ENCODE measurements around the gene TMEM270.

The TMEM270 gene

DNA sequence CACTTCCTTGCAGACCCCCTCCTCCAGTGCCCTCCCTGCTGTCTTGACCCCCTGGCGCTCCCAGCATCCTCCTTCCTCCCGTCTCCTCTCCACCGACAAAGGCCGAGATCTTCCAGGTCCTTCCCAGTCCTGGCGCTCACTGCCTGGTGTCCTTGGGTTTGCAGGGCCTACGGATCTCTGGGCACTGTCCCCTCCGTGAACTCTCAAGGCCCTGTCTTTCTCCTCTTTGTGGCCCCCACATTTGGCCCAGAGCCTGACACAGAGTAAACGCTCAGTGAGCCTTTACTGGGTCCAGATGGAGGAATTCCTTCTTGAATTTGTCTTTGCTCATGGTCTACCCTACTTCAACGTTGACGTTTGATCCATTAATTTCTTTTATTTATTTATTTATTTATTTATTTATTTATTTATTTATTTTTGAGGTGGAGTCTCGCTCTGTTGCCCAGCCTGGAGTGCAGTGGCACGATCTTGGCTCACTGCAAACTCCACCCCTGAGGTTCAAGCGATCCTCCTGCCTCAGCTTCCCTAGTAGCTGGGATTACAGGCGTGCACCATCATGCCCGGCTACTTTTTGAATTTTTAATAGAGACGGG is 29.7 kb downstream of the TMEM270 start:
- DNase-seq, result no peak

DNA sequence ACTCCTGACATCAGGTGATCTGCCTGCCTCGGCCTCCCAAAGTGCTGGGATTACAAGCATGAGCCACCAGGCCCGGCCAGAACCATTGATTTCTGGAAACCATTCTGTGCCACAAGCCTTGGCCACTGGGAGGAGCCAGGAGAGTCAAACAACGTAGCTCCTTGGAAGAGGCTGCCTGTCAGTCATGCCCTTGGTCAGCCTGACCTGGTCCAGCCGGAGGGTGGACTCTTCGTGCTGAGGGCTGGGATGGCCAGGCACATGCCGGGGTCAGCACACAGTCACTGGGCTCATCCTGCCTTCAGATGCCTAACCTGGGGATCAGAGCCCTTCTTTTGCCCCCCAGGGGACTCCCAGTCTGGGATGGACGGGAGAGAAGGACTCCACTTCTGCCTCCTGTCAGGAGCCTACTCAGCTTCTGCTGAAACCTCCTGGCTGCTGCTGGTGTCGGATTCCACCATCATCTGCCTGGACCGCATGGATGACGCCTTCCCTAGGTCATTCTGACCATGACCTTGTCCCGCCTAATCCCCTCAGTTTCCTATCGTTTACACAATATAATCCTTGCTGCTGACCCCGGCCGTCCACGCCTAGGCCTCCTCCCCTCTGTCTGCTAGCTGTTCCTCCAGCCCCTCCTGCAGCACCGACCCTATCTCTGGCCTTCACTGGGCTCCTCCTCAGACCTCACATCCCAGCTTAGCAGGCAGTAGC is 30.4 kb downstream of the TMEM270 start:
- peak; percentile 60 for DNase-seq

DNA sequence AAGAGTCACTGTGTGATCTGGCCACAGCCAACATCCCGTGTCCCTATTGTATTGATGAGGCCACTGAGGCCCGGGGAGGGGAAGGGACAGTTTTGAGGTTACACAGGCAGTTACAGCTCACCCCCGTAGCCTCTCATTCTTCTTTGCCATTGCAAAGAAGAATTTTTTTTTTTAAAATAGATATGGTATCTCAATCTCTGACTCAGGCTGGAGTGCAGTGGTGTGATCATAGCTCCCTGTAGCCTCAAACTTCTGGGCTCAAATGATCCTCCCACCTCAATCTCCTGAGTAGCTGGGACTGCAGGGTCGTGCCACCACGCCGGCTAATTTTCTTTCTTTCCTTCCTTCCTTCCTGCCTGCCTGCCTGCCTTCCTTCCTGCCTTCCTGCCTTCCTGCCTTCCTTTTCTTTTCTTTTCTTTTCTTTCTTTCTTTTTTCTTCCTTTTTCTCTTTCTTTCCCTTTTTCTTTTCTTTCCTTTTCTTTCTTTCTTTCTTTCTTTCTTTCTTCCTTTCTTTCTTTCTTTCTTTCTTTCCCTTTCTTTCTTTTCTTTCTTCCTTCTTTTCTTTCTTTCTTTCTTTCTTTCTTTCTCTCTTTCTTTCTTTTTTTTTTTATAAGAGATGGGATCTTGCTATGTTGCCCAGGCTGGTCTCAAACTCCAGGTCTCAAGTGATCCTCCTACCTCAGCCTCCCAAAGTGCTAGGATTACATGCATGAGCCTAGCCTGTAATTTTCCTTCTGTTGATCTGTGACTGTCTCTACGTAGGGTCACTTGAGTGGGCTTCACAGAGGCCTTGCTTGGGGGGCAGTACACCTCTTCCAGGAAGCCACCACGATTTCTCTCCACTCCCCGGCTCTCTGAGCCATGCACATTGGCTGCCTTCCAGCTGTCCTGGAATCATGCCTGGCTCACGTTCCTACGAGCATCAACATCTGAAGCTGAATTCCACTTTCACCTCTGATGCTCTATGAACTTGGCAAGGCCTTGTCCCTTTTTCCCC is 31.3 kb downstream of the TMEM270 start:
- peak; percentile 52 for DNase-seq

- no peak for DNase-seq
These were observed 32.6 kb downstream of the TMEM270 start for GRCh38 chr7:73893342-73894101.

DNA sequence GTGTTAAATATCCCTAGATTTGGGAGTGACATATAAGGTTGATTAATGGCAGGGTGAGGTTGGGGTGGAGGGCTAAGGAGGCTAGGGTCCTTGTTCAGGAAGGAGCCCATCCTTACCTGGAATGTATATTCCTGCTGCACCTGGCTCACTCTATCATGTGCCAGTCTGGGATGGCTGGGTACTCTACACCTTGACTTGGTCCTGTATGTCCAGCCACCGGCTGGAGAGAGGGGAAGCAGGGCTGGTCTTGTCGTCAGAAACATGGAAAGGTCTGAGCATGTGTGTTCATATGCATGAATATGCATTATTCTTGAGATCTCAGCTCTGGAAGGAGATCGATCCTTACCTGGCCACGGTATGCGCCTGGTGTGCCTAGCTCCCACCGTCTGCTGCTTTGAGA is 33.2 kb downstream of the TMEM270 start:
- no peak for DNase-seq

GRCh38 chr7:73894733-73895551 is 34.0 kb downstream of the TMEM270 start:
- DNase-seq, result peak; percentile 95

DNA sequence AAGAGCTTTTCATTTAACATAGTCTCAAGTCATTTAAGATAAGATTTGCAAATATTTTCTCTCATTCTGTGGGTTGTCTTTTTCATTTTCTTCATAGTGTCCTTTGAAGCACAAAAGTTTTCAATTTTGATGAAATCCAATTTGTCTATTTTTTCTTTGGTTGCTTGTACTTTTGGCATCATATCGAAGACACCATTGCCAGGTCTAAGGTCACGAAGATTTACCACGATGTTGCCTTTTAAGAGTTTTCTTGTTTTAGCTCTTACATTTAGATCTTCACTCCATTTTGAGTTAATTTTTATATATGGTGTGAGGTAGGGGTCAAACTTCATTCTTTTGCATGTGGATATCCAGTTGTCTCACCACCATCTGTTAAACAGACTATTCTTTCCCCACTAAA is 34.7 kb downstream of the TMEM270 start:
- no peak for DNase-seq

DNA sequence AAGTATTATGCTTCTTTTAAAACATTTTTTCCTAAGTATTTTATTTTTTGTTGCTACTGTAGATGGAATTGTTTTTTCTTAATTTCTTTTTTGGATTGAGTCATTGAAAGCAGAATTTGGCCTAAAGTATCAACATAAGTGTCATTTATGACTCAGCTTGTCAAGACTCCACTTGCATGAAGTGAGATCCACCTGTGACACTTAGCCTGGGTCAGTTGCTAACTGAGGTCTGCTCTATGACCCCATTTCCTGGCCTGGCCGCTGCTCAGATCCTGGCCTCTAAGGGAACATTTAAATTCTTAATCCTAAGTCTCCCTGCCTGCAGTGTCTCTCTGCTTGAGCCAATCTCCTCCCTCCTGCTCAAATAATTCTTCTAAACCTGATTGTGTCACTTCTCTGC is 35.5 kb downstream of the TMEM270 start:
- peak; percentile 65 for DNase-seq

- DNase-seq, result peak; percentile 95
These were observed 38.8 kb downstream of the TMEM270 start for GRCh38 chr7:73899731-73900142.

GRCh38 chr7:73900286-73900685 is 39.3 kb downstream of the TMEM270 start:
- no peak for DNase-seq

DNA sequence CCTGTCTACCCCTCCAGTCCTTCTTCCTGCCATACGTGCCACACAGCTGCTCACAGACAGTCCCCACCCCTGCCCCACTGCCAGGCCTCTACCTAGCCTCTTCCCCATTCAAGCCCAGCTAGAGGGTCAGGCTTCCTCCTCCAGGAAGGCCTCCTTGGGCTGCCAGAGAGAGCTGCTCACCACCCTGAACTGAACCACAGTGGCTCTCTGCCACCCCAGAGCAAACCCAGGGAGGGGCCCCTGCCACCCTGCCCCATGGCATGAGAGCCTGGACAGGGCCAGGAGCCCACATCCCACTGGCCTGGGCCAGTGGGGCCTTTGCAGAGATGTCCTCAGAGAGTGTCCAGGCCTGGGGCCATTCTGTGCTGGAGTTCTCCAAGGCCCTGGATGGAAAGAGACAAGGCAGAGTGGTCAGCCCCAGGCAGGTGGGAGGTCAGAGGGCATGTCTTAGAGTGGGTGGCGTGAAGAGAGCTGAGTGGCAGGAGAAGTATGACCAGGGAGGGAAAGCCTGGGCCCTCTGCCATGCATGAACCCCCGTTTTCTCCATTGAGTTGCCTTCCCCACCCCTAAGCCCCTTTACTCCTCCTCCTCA is 40.4 kb downstream of the TMEM270 start:
- no peak for DNase-seq

- DNase-seq, result no peak
These were observed 41.1 kb downstream of the TMEM270 start for GRCh38 chr7:73901823-73902597.

DNA sequence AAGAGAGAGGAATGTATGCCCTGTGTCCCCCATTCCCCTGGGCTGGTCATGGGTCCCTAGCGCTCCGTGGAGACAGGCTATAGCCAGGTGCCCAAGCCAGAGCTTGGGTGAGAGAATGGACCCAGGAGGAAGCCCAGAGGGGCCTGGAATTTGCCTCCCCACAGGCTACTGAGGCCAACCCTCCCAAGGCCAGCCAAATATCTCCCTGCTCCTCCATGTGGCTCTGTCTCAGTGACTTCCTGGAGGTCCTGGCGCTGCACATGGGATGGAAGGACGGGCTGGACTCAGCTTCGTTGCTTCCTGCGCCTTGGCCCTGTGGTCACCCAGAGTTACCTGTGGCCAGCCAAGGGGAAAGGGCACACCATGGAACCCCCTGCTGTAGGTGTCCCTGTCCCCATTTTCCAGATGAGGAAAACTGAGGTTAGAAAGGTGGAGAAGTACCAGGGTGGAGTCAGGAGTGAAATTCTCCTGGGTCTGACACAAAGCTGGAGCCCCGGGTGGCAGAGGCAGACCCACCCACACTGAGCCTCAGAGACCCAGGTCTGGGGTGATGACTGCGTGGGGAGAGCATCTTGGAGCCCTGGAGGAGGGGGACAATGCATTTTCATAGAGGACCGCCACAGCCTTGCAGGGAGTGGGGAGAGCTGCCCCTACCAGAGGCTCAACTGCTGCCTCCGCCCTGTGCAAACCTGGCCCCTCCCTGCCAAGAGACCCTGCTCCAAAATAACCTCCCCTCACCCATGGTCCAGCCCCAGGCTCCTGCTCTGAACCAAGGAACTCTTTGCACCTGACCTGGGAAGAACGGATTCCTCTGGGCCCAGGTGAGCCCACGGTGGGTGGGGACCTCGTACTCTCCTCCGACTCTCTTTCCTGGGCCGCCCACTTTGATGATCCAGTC is 42.6 kb downstream of the TMEM270 start:
- no peak for DNase-seq

DNA sequence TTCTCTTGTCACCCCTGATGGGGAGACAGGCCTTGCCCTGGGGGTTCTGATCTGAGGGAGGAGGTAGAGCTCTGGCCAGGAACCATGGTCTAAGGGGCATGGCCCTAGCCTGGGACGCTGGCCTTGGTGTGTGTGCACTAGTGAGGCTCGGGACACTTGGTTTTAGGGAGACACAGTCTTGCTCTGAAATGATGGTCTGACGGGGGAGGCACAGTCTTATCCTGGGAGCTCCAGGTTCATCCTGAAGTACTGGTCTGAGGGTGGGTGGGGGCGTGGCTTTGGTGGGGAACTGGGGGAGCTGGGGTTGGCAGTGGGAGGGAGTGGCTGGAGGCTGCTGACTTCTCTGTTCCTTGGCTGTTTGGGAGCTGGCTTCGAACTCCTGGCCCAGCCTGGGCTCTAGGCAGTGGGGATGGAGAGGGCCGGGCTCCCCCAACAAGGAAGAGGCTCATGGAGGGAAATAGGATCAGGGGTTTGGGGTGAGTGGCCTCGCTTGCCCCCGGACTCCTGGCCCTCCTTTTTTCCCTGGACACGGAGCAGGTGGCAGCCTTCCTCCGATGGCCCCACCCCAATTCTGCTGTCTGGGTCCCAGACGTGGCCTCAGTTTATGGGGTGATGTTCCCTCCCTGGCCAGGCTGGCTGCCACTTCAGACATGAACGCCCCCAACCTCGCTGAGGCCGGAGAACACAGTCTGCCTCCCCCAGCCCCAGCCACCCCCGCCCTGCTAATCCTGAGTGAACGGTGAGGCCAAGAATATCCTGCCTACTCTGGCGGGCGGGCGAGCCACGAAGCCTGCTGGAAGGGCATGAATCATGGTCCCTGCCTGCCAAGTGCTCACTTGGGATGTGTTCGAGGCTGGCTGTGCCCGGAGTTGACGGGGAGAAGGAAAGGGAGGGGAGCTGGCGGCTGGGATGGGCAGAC is 43.5 kb downstream of the TMEM270 start:
- peak; percentile 43 for DNase-seq

DNA sequence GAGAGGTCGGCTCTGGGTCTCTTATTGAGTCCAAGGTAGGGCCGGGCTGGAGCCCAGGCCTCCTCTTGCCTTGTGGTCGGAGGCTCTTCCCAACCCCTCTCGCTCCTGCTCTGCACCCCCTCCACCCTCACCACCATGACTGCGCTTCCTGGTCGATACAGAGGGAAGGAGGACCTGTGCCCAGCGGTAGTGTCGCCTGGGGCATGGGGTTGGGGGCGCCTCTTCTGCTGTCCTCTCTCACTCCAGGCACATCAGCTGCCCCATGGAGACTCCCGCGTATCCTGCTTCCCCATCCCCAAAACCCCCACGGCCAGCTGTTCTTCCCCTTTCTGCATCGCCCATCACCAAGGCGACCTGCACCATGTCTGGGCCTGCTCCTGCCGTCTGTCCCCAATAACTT is 44.4 kb downstream of the TMEM270 start:
- DNase-seq, result no peak

DNA sequence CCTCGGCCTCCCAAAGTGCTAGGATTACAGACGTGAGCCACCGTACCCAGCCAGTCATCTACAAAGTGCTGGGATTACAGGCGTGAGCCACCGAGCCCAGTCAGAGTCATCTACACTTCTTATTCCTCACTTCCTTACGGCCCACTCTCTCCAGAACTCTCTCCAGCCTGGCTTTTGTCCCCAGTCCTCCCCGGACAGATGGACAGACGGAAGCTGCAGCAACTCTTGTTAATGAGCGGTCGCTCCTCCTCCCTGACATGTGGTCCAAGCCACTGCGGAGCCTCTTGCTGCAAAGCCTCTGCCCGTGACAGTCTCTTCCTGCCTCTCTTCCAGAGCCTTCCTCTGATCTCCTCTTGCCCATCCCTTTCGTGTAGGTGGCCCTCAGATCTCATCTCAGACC is 45.9 kb downstream of the TMEM270 start:
- no peak for DNase-seq

DNA sequence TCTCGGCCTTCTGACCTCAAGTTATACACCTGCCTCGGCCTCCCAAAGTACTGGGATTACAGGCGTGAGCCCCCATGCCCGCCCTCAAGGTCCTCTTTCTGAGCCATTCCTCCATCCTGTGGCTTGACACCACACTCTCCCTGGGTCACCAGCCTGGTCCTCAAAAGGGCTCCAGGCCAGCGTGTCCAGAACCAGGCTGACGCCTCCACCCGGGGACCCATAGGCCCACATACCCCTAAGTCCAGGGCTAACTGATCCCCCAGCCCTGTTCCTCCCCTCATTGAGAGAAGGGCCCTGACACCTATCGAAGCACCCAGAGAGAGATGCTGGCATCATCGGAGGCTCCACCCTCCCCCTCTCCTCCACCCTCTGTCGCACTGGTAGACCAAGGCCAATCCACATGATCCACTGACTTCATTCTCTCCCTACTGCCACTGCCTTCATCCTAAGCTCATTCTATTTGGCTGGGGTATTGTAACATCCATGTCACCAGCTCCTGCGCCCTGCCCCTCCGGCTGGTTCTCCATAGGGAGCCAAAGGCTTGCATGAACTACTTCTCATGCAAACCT is 46.7 kb downstream of the TMEM270 start:
- no peak for DNase-seq

GRCh38 chr7:73908123-73908611 is 47.2 kb downstream of the TMEM270 start:
- DNase-seq, result no peak

Data from HCEC 1CT (cell line).